Stimulated activated CD8-positive, alpha-beta memory T cell treated with anti-CD3 and anti-CD28 coated beads, Interleukin-12 subunit alpha, Interleukin-12 subunit beta, amount 100 ng/mL, for 24 hours (primary cell): Measurements from ENCODE around the gene MAP1LC3B2.

Experiments used
- DNase-seq: peaks from one replicate; pipeline ENCODE4 v3.0.0-alpha.2; 2020; ENCODE audit errors: extremely low read depth

Gene MAP1LC3B2

DNA sequence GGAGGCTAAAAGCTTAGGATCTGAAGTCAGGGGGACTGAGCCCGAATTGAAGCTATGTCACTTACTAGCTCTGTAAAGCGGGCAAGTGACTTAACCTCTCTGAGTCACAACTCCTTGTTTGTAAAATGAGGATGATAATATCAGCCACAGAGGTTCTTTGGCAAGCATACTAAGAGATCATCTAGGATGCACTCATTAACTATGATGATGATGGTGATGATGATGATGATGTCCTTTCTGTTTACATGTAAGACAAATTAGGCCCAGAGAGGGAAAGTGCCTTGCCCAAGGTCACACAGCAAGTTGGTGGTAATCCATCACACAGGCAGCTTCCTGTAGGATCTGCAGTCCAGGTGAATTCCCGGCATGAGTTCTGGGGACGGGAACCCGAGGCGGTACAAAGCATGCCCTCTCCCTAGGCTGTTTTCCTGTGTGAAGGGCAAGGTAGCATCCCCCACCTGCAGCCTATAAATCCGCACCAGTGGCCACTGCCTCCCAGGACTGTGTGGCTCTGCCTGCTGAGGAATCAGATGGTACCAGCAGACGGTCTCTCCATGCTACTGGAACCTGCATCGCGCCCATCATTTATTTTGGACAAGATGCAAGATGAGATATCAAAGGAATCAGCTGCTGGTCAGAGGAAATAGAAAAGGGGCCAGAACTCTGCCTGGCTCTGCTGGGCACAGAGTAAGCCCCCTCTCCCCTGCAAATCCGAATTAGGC lies 55.2 kb downstream of the MAP1LC3B2 start:
- no peak for DNase-seq

- DNase-seq = no peak
Observed at GRCh38 chr12:116615141-116615861, 56.1 kb downstream of the MAP1LC3B2 start.

GRCh38 chr12:116616536-116617248 lies 57.5 kb downstream of the MAP1LC3B2 start:
- no peak for DNase-seq

- DNase-seq = no peak
Observed at GRCh38 chr12:116619246-116619645, 60.1 kb downstream of the MAP1LC3B2 start.

DNA sequence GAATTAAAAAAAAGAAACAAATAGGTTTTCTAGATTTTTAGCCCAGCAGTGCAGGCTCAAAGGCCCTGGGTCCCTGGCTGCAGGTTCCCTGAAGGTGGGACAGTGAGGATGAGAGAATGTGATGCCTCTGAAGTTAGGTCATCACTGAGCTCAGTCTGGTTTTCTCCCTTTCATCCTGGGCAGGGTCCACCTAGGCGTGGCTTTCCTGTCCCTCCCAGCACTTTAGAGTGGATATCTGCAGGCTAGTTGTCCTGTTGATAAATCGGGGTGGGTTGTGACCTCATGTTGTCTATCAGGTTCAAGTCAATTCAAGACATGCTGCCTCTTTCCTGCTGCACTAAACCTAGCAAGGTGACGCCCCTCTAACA lies 60.9 kb downstream of the MAP1LC3B2 start:
- DNase-seq = no peak

- DNase-seq = no peak
Observed at GRCh38 chr12:116620492-116621191, 61.5 kb downstream of the MAP1LC3B2 start.

DNA sequence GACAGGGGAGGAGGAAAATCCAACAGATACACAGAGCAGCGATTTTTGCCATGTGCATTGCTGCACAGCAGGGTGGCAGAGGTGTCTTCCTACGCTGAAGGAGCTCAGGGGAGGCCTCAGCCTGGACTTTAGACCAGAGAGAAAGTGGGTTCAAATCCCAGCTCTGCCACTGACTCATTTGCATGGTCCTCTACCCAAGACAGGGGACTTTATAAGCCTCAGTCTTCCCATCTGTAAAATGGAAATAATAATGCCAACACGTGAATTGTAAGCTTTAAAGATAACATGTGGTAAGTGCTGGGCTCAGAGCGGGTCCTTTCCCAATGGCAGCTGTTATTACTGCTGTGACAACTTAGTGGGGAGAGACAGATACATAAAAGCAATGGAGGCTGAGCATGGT lies 62.0 kb downstream of the MAP1LC3B2 start:
- DNase-seq = no peak

DNA sequence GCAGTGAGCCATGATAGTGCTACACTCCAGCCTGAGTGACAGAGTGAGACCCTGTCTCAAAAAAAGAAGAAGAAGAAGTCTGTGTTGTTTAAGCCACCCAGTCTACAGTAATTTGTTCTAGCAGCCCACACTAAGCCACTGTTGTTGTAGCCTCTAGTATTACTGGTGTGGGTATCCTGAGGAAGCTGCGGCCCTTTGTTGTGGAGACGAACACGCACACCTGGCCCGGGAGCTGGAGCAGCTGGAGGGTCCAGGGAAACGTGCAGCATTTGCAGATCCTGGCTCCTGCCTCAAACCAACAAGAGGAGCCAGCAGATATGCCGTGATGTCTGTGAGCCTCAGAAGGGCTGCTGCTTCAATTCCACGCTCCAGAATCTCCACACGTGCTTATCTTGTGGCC lies 65.3 kb downstream of the MAP1LC3B2 start:
- DNase-seq = no peak

DNA sequence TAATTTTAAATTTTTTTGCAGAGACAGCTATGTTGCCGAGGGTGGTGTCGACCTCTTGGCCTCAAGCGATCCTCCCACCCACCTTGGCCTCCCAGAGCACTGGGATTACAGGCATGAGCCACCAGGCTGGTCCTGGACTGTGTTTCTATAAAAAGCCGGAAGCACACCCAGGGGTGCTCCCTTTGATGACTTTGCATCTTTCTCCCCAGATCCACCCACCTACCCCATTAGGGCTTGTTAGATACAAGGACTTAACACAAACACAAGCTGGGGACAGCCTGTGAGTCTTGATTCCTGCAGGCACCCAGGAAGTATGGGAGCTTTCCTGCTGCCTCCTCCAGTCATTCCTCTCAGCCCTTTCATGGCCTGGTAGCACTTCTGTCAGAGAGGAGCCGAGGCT lies 67.0 kb downstream of the MAP1LC3B2 start:
- DNase-seq = no peak
